Left ventricle myocardium inferior (tissue), 1 donor: ENCODE measurements around the gene AUTS2. TPM values are rescaled to one million over a fixed set of nuclear protein-coding genes. Genes with fewer than 3 reads are reported as not detected.

Experiments
- DNase-seq: peaks from one replicate; pipeline ENCODE4 v3.0.0-alpha.2; 2020
- H3K27ac ChIP-seq: fragments of 200-600 bp; replicated peaks from 2 replicates; pipeline ENCODE4 v1.8.0; 2021
- H3K27me3 ChIP-seq: fragments of 200-600 bp; 2 replicates; pipeline ENCODE4 v1.8.0; 2021; ENCODE audit warnings: low read depth
- H3K36me3 ChIP-seq: fragments of 200-600 bp; 2 replicates; pipeline ENCODE4 v1.8.0; 2021
- H3K4me1 ChIP-seq: fragments of 200-600 bp; 2 replicates; pipeline ENCODE4 v1.8.0; 2021
- H3K4me3 ChIP-seq: fragments of 200-600 bp; 2 replicates; pipeline ENCODE4 v1.8.0; 2021; ENCODE audit warnings: mild to moderate bottlenecking, moderate library complexity
- H3K9me3 ChIP-seq: fragments of 200-600 bp; replicated peaks from 2 replicates; pipeline ENCODE4 v1.8.0; 2021
- CTCF ChIP-seq: fragments of 200-600 bp; IDR thresholded peaks from 2 replicates; pipeline ENCODE4 v1.8.0; 2021; ENCODE audit warnings: antibody characterized with exemption, mild to moderate bottlenecking, borderline replicate concordance
- intact Hi-C: fragments of 100-400 bp; cut with micrococcal nuclease; formaldehyde crosslinking; loops from one replicate; pipeline ENCODE4 v1.11.0; 2022
- total RNA-seq: library from RNA; stranded (reverse); fragmentation: NEBNext Ultra II Directional; extraction: Animal tissue kit (Norgen Biotek cat#: 25700); gene quantifications from one replicate; pipeline ENCODE4 v1.2.1, GENCODE V29; 2021
- donor health status: DM: no; HTN: yes; CAD: no; lungs with severe emphysema.

AUTS2 gene
- total RNA-seq, 1 donor from 2014 or later: 10.5 TPM

- no peak for DNase-seq
Observed at GRCh38 chr7:69710768-69711438, 112.6 kb downstream of the AUTS2 start.

DNA sequence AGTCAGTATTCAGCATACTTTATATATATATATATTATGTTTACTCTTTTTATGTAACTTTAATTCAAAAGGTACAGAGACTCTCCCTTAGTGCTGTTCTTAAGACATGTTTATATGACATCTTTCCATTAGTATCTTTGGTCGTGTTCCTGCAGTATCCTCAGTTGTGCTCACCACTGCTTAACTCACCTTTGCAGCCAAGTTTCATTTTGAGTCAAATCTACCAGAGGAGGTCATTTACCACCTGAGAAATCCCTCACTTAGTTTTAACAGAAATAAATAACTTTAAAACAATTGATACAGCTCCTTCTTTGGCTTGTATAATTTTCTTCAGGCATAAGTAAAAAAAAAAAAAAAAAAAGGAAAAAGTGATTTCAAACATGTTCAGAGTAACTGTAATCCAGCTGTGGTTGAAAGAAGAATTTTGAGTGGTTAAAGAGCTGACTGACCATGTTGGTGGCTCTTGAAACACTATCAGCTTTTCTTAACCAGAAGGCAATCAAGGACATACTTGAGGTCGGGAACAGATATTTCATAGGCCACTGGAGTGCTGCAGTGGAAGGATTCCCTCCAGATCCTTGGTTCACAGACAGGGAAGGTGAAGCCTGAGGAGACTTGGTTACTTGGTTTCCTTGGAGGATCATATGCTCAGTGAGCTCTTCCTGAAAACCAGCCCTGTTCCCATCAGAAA, 116.8 kb downstream of the AUTS2 start:
- Histone ChIP-seq H3K27ac (no peak overlapping the region), H3K4me3 (no peak overlapping the region), H3K27me3 (peaks cover 4% of the 10 kb centered on the region), H3K4me1 (peaks cover 6% of the 10 kb centered on the region), H3K36me3 (no peaks in the 10 kb centered on the region), H3K9me3 (no peaks in the 10 kb centered on the region)
- TF ChIP-seq CTCF: no peak
- intact Hi-C loops: no loop called here
- DNase-seq: no peak

More at GRCh38 chr7:69710768-69711438, 112.6 kb downstream of the AUTS2 start:
- TF ChIP-seq CTCF: no peak
- peaks cover 11% of the 10 kb centered on the region for H3K4me1 ChIP-seq
- H3K4me3 ChIP-seq: no peak overlapping the region
- no peaks in the 10 kb centered on the region for H3K9me3 ChIP-seq
- intact Hi-C loops: no loop called here
- no peak overlapping the region for H3K27ac ChIP-seq
- H3K27me3 ChIP-seq: no peaks in the 10 kb centered on the region
- no peaks in the 10 kb centered on the region for H3K36me3 ChIP-seq

DNA sequence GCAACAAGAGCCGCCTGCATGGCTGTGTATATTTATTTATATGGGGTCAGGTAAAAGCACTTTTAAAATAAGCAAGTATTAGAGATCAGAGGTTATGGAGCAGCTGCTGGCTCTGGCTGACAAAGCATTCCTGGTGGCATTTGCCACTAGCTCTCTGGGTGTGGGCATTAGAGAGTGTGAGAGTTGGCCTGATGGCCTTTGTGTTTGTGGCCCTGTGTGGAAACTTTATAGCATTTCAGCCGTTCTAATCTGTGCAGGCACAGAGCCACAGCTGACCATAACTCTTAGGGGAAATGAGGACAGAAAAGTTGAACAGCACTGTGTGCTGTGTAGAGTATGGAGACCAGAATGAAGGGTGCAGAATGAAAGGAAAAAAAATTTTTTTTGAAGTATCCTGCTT, 118.9 kb downstream of the AUTS2 start:
- intact Hi-C loops: no loop called here
- no peak for TF ChIP-seq CTCF
- Histone ChIP-seq H3K4me1 (peaks cover 6% of the 10 kb centered on the region), H3K27me3 (peaks cover 4% of the 10 kb centered on the region), H3K4me3 (no peak overlapping the region), H3K9me3 (no peaks in the 10 kb centered on the region), H3K27ac (no peak overlapping the region), H3K36me3 (no peaks in the 10 kb centered on the region)
- DNase-seq: no peak

DNA sequence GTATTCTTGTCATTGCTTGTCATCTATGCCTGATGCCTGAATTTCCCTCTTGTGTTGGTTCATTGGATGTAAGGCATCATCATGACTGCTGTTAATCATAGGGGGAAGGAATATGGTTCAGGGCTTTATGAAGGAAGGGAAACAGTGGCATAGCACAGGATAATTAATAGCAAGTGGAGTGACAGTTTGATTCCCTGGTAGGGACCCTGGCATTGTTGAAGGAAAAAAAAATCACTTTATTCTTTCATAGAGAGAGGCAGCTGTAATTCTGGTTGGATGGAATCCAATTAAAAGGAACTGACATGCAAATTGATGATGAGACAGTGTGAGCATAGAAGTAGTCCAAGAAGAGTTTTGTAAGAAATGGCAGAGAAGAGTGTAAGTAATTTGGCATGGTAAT, 121.4 kb downstream of the AUTS2 start:
- intact Hi-C loops: no loop called here
- TF ChIP-seq CTCF: no peak
- no peak for DNase-seq
- H3K36me3 ChIP-seq: no peaks in the 10 kb centered on the region
- no peak overlapping the region for H3K27ac ChIP-seq
- peaks cover 4% of the 10 kb centered on the region for H3K27me3 ChIP-seq
- peaks cover 6% of the 10 kb centered on the region for H3K4me1 ChIP-seq
- no peaks in the 10 kb centered on the region for H3K9me3 ChIP-seq
- H3K4me3 ChIP-seq: no peak overlapping the region

DNA sequence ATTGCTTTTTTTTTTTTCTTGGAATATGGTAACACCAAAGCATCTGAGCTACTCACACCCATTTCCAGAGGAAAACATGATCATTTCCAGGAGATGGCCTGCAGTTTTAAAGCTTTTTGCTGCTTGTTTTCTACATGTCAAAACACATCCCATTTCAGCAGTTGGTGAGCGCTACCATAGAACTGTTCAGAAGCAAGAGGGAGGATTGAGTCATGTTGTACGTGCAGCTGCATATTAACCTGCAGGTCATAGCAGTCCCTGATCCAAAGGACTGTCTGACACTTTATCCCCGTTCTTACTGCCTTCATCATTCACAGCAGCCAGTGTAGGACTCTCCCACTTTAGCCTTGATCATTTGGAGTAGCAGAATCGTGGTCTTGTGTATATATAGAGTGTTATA, 124.6 kb downstream of the AUTS2 start:
- Histone ChIP-seq H3K27me3 (no peaks in the 10 kb centered on the region), H3K36me3 (no peaks in the 10 kb centered on the region), H3K4me3 (no peak overlapping the region), H3K4me1 (no peaks in the 10 kb centered on the region), H3K9me3 (peaks cover 8% of the 10 kb centered on the region), H3K27ac (no peak overlapping the region)
- intact Hi-C loops: no loop called here
- no peak for DNase-seq
- no peak for TF ChIP-seq CTCF
